CD4-positive, alpha-beta T cell (primary cell): ENCODE data around the gene IFTAP. TPM values are rescaled to one million over a fixed set of nuclear protein-coding genes. Genes with fewer than 3 reads are reported as not detected.

Source experiments
- ATAC-seq: fragments of 200-7000 bp; cut with Tn5 transposase; one replicate; pipeline ENCODE4 v1.10.0; 2022; ENCODE audit warnings: mild to moderate bottlenecking; ENCODE audit not compliant: poor library complexity
- CTCF ChIA-PET: fragments of 350-600 bp; sonication (Branson Sonifier 250); formaldehyde crosslinking; loops from one replicate; lab custom pipeline; 2021; ENCODE audit warnings: antibody characterized with exemption, inconsistent platforms; lab: Charles Lee
- POLR2A ChIA-PET: fragments of 350-600 bp; sonication (Branson Sonifier 250); formaldehyde crosslinking; loops from one replicate; lab custom pipeline; 2021; ENCODE audit warnings: antibody characterized with exemption, inconsistent platforms; lab: Charles Lee
- DNase-seq, 14 experiments: peaks; one replicate each; pipeline ENCODE4 v3.0.0-alpha.2; 2013 to 2020; ENCODE audit warnings: mixed read lengths in 2 of 14
- H3K27ac ChIP-seq, 2 donors: one replicate each; pipeline versions ENCODE4 v1.5.1 to v1.7.0; 2013; ENCODE audit warnings: low read length in 2 of 2, low read depth in 1 of 2, mild to moderate bottlenecking in 1 of 2
- H3K27me3 ChIP-seq, 2 experiments: 1 replicate in 1 of 2; 2 replicates in 1 of 2; pipeline versions ENCODE4 v1.6.1 to v1.7.0; 2013; ENCODE audit warnings: low read length in 2 of 2, control low read depth in 1 of 2, mild to moderate bottlenecking in 1 of 2, moderate library complexity in 1 of 2; ENCODE audit not compliant: insufficient read depth in 2 of 2, control insufficient read depth in 1 of 2
- H3K36me3 ChIP-seq: one replicate; pipeline ENCODE4 v1.6.1; 2013; ENCODE audit warnings: low read length, control low read depth; ENCODE audit not compliant: insufficient read depth
- H3K4me1 ChIP-seq: one replicate; pipeline ENCODE4 v1.6.1; 2013; ENCODE audit warnings: low read length, control low read depth; ENCODE audit not compliant: insufficient read depth
- H3K4me3 ChIP-seq: one replicate; pipeline ENCODE4 v1.5.1; 2013; ENCODE audit warnings: mild to moderate bottlenecking, low read length, moderate library complexity
- H3K9me3 ChIP-seq, 2 experiments: 1 replicate in 1 of 2; 2 replicates in 1 of 2; pipeline versions ENCODE4 v1.6.1 to v1.7.0; 2013; ENCODE audit warnings: low read length in 2 of 2, mild to moderate bottlenecking in 2 of 2, control low read depth in 1 of 2, moderate library complexity in 1 of 2; ENCODE audit not compliant: control insufficient read depth in 1 of 2, insufficient read depth in 1 of 2
- H3K27ac Mint-ChIP-seq: one replicate; pipeline ENCODE4 v1.8.0; 2020; ENCODE audit warnings: mixed read lengths
- H3K27me3 Mint-ChIP-seq: one replicate; pipeline ENCODE4 v1.8.0; 2021; ENCODE audit warnings: mixed read lengths
- H3K36me3 Mint-ChIP-seq: one replicate; pipeline ENCODE4 v1.8.0; 2021; ENCODE audit warnings: low read depth, mixed read lengths
- H3K4me1 Mint-ChIP-seq: one replicate; pipeline ENCODE4 v1.8.0; 2021; ENCODE audit warnings: low read depth, mixed read lengths
- H3K4me3 Mint-ChIP-seq: one replicate; pipeline ENCODE4 v1.8.0; 2020; ENCODE audit warnings: mild to moderate bottlenecking, mixed read lengths
- H3K9me3 Mint-ChIP-seq: one replicate; pipeline ENCODE4 v1.8.0; 2020; ENCODE audit warnings: mixed read lengths
- CTCF ChIP-seq: fragments of 200-600 bp; IDR thresholded peaks from one replicate; pipeline ENCODE4 v1.8.0; 2022; ENCODE audit warnings: antibody characterized with exemption, mild to moderate bottlenecking
- intact Hi-C, 2 experiments: fragments of 100-400 bp; cut with DNase I in 1 of 2; cut with micrococcal nuclease in 1 of 2; formaldehyde crosslinking; loops; one replicate each; pipeline versions ENCODE4 v1.15.1 to v1.9.0; 2023 to 2025; cut with DNase I, micrococcal nuclease
- total RNA-seq, 174 experiments: library from RNA in 2 of 174; stranded (reverse) in 2 of 174; gene quantifications; one replicate each; pipeline ENCODE4 v1.2.3 and lab custom pipeline; 2021 to 2026

Gene IFTAP
- total RNA-seq, 2 experiments from 2014 or later = 1.7 to 1.9 TPM

DNA sequence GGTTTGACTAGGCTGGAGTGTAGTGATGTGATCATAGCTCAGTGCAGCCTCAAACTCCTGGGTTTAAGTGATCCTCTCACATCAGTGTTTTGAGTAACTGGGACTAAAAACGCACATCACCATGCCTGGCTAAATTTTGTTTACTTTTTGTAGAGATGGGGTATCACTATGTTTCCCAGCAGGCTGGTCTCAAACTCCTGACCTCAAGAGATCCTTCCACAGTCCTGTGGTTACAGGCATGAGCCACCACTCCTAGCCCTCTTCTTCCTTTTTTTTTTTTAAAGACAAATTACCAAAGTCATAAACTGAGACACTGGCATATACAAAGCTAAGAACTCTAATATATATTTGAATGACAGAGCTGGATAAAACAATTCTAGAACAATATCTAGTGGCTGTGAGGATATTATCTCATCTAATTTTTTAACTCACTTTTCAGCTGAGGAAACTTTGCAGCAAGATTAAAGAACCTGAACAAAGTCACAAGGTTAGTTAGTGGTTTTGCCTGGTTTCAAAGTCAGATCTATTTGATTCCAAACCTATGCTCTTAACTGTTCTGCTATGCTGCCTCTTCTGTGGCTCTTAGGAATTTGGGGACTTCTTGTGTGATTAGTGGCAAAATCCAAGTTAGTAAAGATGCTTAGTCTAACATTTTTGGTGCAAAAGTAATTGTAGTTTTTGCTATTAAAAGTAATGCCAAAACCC is 99.0 kb downstream of the IFTAP start:
- Histone ChIP-seq H3K36me3 (no peaks in the 10 kb centered on the region), H3K4me1 (no peaks in the 10 kb centered on the region), H3K27me3 (peaks cover 4 to 13% of the 10 kb centered on the region in 2 experiments), H3K9me3 (no peaks in the 10 kb centered on the region), H3K4me3 (no peak overlapping the region), H3K27ac (no peak overlapping the region)
- no peak for TF ChIP-seq CTCF
- ChIA-PET CTCF (no interaction called here), POLR2A (no interaction called here)
- H3K27me3 Mint-ChIP-seq = peaks cover 79% of the 10 kb centered on the region
- H3K9me3 Mint-ChIP-seq = no peaks in the 10 kb centered on the region
- intact Hi-C loops = no loop called here
- H3K4me3 Mint-ChIP-seq = no peak overlapping the region
- no peaks in the 10 kb centered on the region for H3K4me1 Mint-ChIP-seq
- DNase-seq = no peak
- no peak overlapping the region for H3K27ac Mint-ChIP-seq
- H3K36me3 Mint-ChIP-seq = no peaks in the 10 kb centered on the region
- no peak for ATAC-seq

DNA sequence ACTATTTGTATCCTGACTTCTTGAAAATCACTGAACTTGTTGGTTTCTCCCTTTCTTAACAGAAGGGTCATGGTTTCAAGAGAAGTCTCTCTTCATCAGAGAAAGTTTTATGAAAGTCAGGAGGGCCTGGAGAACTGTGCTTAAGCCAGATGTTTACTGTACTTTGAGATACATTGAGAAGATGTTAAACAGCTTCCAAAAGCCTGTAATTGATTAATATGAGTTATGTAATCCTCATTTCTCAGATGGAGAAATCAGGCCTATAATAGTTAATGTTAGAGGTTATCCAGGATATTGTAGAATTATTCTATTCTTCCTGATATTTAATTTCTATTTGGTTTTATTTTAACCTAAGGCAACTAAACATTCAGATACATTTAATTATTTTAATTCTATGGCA is 100.8 kb downstream of the IFTAP start:
- Mint-ChIP-seq H3K4me1 (no peaks in the 10 kb centered on the region), H3K9me3 (no peaks in the 10 kb centered on the region), H3K4me3 (no peak overlapping the region), H3K27ac (no peak overlapping the region), H3K27me3 (peaks cover 74% of the 10 kb centered on the region), H3K36me3 (no peaks in the 10 kb centered on the region)
- Histone ChIP-seq H3K36me3 (no peaks in the 10 kb centered on the region), H3K27ac (no peak overlapping the region), H3K4me3 (no peak overlapping the region), H3K27me3 (peaks cover 4 to 5% of the 10 kb centered on the region in 2 experiments), H3K4me1 (no peaks in the 10 kb centered on the region), H3K9me3 (no peaks in the 10 kb centered on the region)
- DNase-seq (no peak), ATAC-seq (no peak)
- CTCF ChIA-PET = no interaction called here
- intact Hi-C loops = no loop called here
- TF ChIP-seq CTCF = no peak
- POLR2A ChIA-PET = no interaction called here

- no peak for DNase-seq
- Mint-ChIP-seq H3K9me3 (no peaks in the 10 kb centered on the region), H3K27ac (no peak overlapping the region), H3K36me3 (no peaks in the 10 kb centered on the region), H3K4me1 (no peaks in the 10 kb centered on the region), H3K27me3 (peaks cover 77% of the 10 kb centered on the region), H3K4me3 (no peak overlapping the region)
- H3K4me1 ChIP-seq = no peaks in the 10 kb centered on the region
- H3K36me3 ChIP-seq = no peaks in the 10 kb centered on the region
- no peak overlapping the region for H3K4me3 ChIP-seq
- H3K27ac ChIP-seq = no peak overlapping the region
- ATAC-seq = no peak
- CTCF ChIA-PET = no interaction called here
- no peaks in the 10 kb centered on the region for H3K9me3 ChIP-seq
- intact Hi-C loops = no loop called here
- peaks cover 6 to 9% of the 10 kb centered on the region in 2 experiments for H3K27me3 ChIP-seq
- POLR2A ChIA-PET = no interaction called here
- TF ChIP-seq CTCF = no peak
These were observed 101.3 kb downstream of the IFTAP start for GRCh38 chr11:36695571-36695970.
